Stimulated activated effector memory CD8-positive, alpha-beta T cell treated with anti-CD3 and anti-CD28 coated beads, Interleukin-12 subunit alpha, Interleukin-12 subunit beta, amount 100 ng/mL, for 72 hours (primary cell): ENCODE measurements around the gene CDKN2A.

ENCODE experiments used
- ATAC-seq: fragments of 150-1000 bp; cut with Tn5 transposase; 2 replicates; pipeline ENCODE4 v1.10.0; 2021
- DNase-seq, 2 donors: peaks; one replicate each; pipeline ENCODE4 v3.0.0; 2021 to 2022; ENCODE audit warnings: low spot score in 2 of 2
- H3K27ac Mint-ChIP-seq: one replicate; pipeline ENCODE4 v1.8.0; 2022; ENCODE audit warnings: mild to moderate bottlenecking, mixed read lengths
- H3K36me3 Mint-ChIP-seq: one replicate; pipeline ENCODE4 v1.8.0; 2022; ENCODE audit warnings: mild to moderate bottlenecking, mixed read lengths
- H3K4me1 Mint-ChIP-seq: one replicate; pipeline ENCODE4 v1.8.0; 2022; ENCODE audit warnings: mixed read lengths
- H3K4me3 Mint-ChIP-seq: one replicate; pipeline ENCODE4 v1.8.0; 2022; ENCODE audit warnings: mild to moderate bottlenecking, mixed read lengths
- H3K9me3 Mint-ChIP-seq: one replicate; pipeline ENCODE4 v1.8.0; 2022; ENCODE audit warnings: mixed read lengths

The CDKN2A gene

DNA sequence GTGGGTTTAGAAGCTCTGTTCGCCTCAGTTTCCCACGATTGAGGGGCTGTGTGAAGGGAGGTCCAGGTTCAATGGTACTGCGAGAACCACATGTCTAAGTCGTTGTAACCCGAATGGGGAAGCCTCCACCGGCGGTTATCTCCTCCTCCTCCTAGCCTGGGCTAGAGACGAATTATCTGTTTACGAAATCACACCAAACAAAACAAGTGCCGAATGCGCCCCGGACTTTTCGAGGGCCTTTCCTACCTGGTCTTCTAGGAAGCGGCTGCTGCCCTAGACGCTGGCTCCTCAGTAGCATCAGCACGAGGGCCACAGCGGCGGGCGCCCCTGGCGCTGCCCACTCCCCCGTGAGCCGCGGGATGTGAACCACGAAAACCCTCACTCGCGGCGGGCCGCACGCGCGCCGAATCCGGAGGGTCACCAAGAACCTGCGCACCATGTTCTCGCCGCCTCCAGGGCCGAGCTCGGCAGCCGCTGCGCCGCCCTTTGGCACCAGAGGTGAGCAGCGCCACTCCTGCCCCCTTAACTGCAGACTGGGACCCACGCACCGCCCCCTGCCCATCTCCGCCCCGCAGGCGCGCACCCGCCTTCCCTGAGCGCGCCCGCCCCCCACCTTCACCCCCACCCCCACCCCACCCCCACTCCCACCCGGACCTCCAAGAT lies at the start of gene CDKN2A:
Gene CDKN2A, minus strand, starts transcription at position 500 of the 663 bp plus-strand sequence.
- Mint-ChIP-seq H3K4me3 (peak within 1 kb of the TSS; percentile 93), H3K4me1 (peaks cover 13% of the 10 kb centered on the region), H3K36me3 (peaks cover 18% of the 10 kb centered on the region), H3K9me3 (no peaks in the 10 kb centered on the region), H3K27ac (peak within 1 kb of the TSS; percentile 94)
- peak; percentile 73 for ATAC-seq
- DNase-seq, result peak; percentile 36 to 83

DNA sequence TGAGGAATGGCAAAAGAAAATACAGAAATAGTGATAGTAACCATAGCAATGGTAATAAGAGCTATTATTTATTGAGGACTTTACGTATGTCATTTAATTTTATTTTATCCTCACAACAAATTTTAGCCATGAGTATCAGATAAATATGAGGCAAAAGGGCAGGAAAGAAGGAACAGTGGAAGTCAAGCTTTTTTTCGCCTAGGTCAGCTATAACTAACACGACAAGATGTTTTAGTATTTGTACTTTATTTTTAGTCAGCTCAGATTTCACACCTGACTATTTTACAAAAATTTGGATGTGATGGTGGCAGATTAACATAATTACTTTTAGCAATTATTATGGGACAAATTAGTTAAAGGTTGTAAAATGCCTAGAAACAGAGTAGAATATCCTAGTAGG lies 49.7 kb upstream of the CDKN2A start:
- DNase-seq (no peak), ATAC-seq (no peak)
- Mint-ChIP-seq H3K4me3 (no peak overlapping the region), H3K27ac (no peak overlapping the region), H3K9me3 (no peaks in the 10 kb centered on the region), H3K36me3 (no peaks in the 10 kb centered on the region), H3K4me1 (peaks cover 7% of the 10 kb centered on the region)

DNA sequence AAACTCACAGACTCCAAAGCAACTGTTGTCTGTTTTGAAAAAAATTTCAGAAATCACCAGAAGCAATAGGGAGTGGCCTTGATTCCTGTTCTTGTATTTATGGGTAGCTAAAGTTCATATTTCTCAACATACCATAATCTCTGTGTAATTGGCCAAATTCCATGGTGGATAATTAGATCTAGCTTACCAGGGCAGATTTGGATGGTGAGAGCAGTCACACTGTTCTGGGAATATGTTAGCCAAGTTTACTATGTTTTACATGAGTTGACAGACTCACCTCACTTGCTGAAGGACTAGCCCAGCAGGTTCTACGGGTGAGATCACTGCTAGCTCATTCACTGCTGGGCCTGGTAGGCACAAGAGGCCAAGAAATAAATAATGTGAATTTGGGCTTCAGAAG lies 47.6 kb upstream of the CDKN2A start:
- Mint-ChIP-seq H3K27ac (no peak overlapping the region), H3K4me3 (no peak overlapping the region), H3K9me3 (no peaks in the 10 kb centered on the region), H3K4me1 (peaks cover 7% of the 10 kb centered on the region), H3K36me3 (no peaks in the 10 kb centered on the region)
- no peak for ATAC-seq
- DNase-seq, result no peak

DNA sequence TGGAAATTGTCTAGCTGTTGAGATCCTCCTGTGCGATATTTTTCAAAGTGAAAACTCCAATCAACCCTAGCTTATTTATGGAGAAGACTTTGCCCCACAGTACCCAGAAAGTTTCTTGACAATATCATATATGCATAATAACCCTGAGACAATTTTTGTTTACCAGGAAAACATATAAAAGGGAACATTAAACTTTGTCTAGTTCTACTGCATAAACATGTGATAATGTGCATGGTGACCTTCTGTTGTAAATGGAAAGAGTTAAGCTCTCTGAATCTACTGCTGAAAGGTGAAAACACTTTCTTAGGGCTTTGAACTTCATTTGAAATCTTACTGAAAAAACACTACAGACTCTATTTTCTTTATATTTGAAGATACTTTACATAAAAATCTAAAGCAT lies 47.2 kb upstream of the CDKN2A start:
- ATAC-seq, result no peak

DNA sequence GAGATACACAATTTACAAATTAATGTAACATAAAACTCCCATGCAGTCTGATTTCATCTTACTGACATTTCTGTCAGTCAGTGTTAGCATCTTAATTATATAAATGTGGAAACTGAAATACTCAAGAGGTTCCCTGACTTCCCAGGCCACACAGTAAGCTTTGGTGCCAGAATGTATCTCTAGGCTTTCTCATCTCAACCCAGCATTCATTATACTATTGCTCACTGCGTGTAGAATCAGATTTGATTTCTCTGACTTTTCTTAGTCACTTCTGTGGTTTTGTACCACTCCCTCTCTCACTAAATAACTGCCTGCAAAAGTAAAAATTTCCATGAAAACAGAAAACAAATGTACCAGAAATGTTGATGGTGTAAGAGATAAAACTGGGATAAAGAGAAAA lies 46.6 kb upstream of the CDKN2A start:
- ATAC-seq, result peak; percentile 92
- Mint-ChIP-seq H3K36me3 (no peaks in the 10 kb centered on the region), H3K27ac (peak overlapping the region; percentile 6), H3K9me3 (no peaks in the 10 kb centered on the region), H3K4me3 (no peak overlapping the region), H3K4me1 (peaks cover 7% of the 10 kb centered on the region)
- no peak for DNase-seq

More for the DNA sequence above, 47.2 kb upstream of the CDKN2A start:
- DNase-seq, result no peak
- Mint-ChIP-seq H3K4me3 (no peak overlapping the region), H3K9me3 (no peaks in the 10 kb centered on the region), H3K27ac (no peak overlapping the region), H3K36me3 (no peaks in the 10 kb centered on the region), H3K4me1 (peaks cover 7% of the 10 kb centered on the region)

DNA sequence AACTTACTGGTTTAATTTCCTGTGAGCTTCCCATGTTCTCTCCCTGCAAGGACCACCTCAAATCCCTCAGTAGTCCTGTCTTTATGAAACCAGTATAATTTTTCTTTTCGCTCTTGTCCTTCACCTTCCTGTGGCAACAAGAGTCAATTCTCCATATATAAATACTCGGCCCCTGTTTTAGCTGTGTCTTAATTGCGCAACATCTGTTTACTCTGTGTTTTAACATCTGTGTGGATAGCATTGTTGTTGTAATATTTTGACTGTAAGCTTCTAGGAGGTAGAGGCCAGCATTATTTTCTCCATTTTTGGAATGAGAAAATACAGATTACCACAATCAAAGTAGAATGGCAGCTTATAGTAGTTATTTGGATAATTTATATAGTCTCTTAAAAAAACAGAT lies 45.1 kb upstream of the CDKN2A start:
- Mint-ChIP-seq H3K4me1 (peaks cover 7% of the 10 kb centered on the region), H3K36me3 (no peaks in the 10 kb centered on the region), H3K9me3 (no peaks in the 10 kb centered on the region), H3K4me3 (no peak overlapping the region), H3K27ac (no peak overlapping the region)
- ATAC-seq (no peak), DNase-seq (no peak)

DNA sequence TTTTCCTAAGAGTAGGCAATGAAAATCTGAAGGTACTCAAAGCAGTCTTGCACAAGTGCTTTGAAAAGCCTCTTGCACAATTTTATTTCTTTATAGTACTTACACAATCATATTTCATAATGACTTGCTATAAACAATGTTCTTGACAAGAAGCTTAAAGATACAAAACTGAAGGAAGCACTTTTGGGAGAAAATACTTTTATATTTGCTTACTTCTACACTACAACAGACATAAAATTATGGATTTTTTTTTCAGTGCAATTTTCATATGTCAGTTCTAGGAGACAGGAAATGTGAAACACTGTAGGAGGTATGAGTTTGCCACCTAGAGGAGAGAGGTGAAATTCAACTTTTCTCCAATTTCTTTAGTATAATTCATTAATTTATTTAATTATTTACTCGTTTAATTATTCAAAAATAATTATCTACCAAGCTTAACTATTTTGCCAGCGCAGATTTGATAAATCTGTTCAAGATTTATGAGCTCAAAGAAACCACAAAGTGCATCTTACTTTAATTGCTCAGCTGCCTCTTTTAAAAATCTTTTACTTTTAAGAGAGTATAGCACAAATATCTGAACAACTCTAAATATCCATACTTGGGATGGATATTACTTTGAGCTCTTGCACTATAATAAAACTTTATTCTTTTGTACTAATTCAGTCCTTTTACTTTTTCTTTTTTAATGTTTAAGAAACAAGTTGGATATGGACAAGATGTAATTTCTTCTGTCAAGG lies 43.9 kb upstream of the CDKN2A start:
- H3K36me3 Mint-ChIP-seq, result no peaks in the 10 kb centered on the region
- no peak for DNase-seq
- no peak overlapping the region for H3K4me3 Mint-ChIP-seq
- peaks cover 7% of the 10 kb centered on the region for H3K4me1 Mint-ChIP-seq
- ATAC-seq, result no peak
- H3K27ac Mint-ChIP-seq, result no peak overlapping the region
- no peaks in the 10 kb centered on the region for H3K9me3 Mint-ChIP-seq

DNA sequence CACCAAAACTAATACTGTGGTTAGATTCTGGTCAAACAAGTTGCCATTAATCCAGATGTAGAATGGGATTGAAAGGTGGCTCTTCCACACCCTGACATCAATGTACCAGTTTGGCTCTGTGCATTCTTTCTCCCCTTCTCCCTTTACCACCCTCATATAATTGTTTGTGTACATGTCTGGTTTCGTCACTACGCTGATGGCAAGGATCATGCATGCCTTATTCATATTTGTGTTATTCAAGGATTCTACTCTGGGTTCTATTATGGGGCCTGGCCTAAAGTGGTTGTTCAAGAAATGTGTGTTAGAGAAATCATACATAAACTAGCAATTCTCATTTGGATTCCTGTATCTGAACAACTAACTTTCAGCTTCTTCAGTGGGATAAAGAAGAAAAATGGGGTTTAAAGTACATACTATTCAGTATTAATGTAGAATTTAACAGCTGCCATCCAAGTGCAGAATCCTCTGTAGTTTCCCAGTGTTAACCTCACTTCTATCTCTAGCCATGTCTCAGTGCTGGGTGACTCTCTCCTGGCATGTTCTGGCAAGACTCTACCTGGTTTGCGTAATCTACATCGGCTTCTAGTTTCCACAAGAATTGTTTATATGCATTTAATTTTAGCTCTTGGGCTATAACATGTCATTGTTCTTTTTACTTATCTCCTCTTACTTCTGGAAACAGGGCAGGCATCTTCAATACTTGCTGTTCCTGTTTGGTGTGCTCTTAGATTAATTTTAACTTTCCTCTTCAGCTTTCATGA lies 42.9 kb upstream of the CDKN2A start:
- Mint-ChIP-seq H3K4me3 (no peak overlapping the region), H3K4me1 (peaks cover 7% of the 10 kb centered on the region), H3K9me3 (no peaks in the 10 kb centered on the region), H3K36me3 (no peaks in the 10 kb centered on the region), H3K27ac (no peak overlapping the region)
- ATAC-seq, result no peak
- DNase-seq, result no peak

DNA sequence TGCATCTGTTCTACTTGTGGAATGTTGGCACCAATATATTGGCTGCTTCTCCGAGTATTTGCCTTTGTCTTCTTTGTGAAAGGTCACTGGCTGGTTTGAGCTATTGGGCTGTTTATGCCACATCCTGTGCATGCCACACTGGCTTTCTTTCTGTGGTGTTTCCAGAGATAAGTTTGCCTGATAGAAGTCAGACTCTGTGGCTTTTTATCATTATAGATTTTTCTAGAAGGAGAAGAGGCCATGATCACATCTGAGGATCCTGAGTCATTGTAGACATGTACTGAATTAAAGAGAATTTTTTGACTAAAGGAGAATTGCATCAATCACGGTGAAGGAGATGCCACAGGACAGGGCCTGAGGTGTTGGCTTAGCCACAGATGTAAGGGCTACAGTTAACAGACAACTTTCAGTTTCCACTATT lies 41.4 kb upstream of the CDKN2A start:
- no peak overlapping the region for H3K27ac Mint-ChIP-seq
- H3K36me3 Mint-ChIP-seq, result no peaks in the 10 kb centered on the region
- H3K4me1 Mint-ChIP-seq, result peaks cover under 1% of the 10 kb centered on the region
- peak; percentile 77 for ATAC-seq
- DNase-seq, result no peak
- no peak overlapping the region for H3K4me3 Mint-ChIP-seq
- H3K9me3 Mint-ChIP-seq, result no peaks in the 10 kb centered on the region

DNA sequence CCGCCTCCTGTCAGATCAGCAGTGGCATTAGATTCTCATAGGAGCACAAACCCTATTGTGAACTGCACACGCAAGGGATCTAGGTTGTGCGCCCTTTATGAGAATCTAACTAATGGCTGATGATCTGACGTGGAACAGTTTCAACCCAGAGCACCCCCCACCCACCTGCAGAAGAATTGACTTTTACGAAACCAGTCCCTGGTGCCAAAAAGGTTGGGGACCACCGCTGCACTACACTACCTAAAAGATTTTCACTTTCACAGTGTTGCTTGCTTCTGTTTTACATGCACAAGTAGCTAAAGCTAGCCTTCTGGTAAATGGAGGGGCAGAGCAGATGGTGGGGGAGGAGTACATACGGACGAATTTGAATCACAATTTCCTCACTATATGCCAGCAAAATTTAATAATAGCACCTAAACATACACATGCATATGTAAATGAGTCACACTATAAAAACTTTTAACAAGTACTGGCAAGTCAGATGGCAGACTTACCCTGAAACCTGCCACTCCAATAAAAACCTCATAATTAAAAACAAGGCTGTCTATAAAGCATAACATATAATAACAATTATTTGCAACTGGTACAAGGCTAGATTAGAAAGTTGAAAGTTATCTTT lies 38.9 kb upstream of the CDKN2A start:
- H3K4me3 Mint-ChIP-seq, result no peak overlapping the region
- no peak overlapping the region for H3K27ac Mint-ChIP-seq
- no peaks in the 10 kb centered on the region for H3K4me1 Mint-ChIP-seq

DNA sequence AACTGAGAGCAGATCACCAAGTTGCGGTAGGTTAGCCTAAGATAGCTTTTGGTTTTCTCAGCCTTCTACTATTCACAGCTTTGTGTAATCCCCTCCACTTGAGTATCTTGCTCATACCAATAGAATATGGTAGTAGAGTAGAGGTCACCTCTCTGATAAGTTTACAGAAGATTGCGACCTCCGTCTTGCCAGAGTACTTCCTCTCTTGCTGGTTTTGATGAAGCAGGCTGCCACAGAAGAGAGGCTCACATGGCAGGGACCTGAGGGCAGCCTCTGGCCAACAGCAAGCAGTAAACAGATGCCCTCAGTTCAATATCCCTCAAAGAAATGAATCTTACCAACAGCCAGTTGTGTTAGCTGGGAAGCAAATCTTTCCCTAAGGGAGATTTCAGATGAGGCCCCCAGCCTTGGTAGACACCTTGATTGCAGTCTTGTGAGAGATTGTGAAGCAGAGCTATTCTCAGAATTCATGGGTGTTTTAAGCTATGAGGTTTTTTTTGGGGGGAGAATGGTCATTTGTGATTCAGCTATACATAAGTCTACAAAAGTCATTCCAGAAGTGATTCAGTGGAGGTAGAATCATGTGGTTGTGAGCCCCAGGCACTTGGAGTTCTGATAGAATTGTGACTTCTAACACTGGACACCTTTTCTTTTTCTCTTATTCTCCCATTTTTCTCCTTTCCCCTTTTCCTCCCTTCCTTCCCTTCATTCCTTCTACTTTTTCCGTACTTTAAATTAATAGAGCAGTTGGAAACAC lies 37.6 kb upstream of the CDKN2A start:
- Mint-ChIP-seq H3K9me3 (no peaks in the 10 kb centered on the region), H3K27ac (no peak overlapping the region)
- peak; percentile 72 for ATAC-seq

More for the DNA sequence above, 38.9 kb upstream of the CDKN2A start:
- ATAC-seq (no peak), DNase-seq (no peak)
- Mint-ChIP-seq H3K9me3 (no peaks in the 10 kb centered on the region), H3K36me3 (no peaks in the 10 kb centered on the region)

DNA sequence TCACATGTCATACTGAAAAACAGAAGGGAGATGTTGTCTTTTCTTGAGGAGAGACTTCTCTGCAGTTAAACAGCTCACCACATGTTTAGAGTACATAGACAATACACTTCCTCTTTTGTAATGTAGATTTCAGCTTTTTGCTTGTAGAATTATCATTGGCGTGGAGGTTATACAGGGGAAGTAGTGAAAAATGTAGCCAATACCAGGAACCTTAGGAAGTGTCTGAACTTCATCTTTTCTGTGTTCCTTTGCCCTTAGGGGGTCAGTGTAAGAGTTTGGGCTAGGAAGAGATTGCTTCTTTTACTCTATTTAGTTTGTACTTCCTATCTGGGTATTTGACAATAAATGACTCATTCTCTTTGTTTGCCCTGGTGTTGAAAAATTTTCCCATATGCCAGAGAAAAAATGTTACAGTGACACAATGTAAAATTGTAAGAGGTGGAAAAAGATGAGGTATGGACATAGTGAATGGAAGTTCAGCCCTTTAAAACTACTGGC lies 36.0 kb upstream of the CDKN2A start:
- no peaks in the 10 kb centered on the region for H3K4me1 Mint-ChIP-seq
- H3K4me3 Mint-ChIP-seq, result no peak overlapping the region
- no peaks in the 10 kb centered on the region for H3K9me3 Mint-ChIP-seq
- DNase-seq (no peak), ATAC-seq (no peak)
- H3K27ac Mint-ChIP-seq, result no peak overlapping the region
- no peaks in the 10 kb centered on the region for H3K36me3 Mint-ChIP-seq

More for the DNA sequence above, 37.6 kb upstream of the CDKN2A start:
- Mint-ChIP-seq H3K36me3 (no peaks in the 10 kb centered on the region), H3K4me1 (no peaks in the 10 kb centered on the region), H3K4me3 (no peak overlapping the region)
- no peak for DNase-seq

DNA sequence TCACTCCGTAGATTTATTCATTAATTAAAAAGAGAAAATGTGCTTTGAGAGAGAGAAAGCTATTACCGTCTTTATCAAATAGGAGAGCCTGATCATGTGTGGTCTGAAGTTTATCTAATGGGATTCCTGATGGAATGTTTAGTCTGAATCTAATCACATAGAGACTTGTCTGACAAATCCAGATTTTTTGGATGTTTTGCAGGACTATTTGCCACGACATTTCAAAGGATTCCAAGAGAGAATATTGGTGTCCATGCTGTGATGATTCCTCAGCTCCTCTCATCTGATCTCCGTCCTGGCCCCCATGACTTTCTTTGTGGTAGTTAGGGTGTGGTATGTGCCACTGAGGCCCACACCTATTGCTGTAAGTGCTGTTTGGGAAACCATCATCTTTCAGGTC lies 35.0 kb upstream of the CDKN2A start:
- DNase-seq (no peak), ATAC-seq (no peak)
- H3K9me3 Mint-ChIP-seq, result no peaks in the 10 kb centered on the region
- H3K4me1 Mint-ChIP-seq, result no peaks in the 10 kb centered on the region
- no peak overlapping the region for H3K27ac Mint-ChIP-seq
- no peaks in the 10 kb centered on the region for H3K36me3 Mint-ChIP-seq
- H3K4me3 Mint-ChIP-seq, result no peak overlapping the region

DNA sequence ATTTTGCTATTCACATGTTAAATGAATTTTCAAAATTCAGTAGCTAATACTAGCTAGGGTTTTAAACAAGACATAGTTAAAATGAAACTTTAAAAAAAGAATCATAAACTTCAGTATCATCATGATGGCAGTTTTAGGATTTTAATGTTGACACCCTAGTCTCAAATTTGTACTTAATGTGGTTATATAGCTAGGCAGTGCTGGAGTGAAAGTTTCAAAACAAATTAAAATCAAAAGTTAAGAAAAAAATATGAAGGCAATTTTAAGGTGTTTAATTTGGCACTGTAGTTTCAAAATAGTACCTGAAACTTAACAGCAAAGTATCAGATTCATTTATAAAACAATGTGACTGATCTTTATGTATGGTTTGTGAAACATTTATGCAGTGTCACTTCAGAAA lies 34.2 kb upstream of the CDKN2A start:
- Mint-ChIP-seq H3K4me1 (no peaks in the 10 kb centered on the region), H3K36me3 (no peaks in the 10 kb centered on the region), H3K4me3 (no peak overlapping the region), H3K9me3 (no peaks in the 10 kb centered on the region), H3K27ac (no peak overlapping the region)
- DNase-seq, result no peak
- peak; percentile 62 for ATAC-seq

DNA sequence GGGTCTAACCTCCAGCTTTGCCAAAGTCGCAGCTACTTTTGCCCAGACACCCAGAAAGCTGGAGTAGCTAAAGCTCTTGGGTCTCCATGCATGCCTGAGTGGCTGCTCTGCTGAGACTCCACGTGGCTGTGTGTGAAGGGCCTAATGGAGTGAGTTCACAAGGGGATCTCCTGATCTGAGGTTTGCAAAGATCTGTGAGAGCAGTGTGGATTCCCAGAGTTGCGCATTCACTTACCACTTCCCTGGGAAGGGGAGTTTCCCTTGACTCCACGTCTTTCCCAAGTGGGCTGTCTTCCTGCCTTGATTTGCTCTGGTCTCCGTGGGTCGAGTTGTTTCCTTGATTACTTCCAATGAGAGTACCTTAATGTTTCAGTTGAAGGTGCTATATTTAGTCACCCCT lies 32.5 kb upstream of the CDKN2A start:
- Mint-ChIP-seq H3K36me3 (no peaks in the 10 kb centered on the region), H3K4me3 (no peak overlapping the region), H3K27ac (no peak overlapping the region), H3K9me3 (no peaks in the 10 kb centered on the region), H3K4me1 (peaks cover 4% of the 10 kb centered on the region)
- no peak for ATAC-seq
- no peak for DNase-seq
